Measurements from ENCODE around the gene LCP1.

Gene LCP1

DNA sequence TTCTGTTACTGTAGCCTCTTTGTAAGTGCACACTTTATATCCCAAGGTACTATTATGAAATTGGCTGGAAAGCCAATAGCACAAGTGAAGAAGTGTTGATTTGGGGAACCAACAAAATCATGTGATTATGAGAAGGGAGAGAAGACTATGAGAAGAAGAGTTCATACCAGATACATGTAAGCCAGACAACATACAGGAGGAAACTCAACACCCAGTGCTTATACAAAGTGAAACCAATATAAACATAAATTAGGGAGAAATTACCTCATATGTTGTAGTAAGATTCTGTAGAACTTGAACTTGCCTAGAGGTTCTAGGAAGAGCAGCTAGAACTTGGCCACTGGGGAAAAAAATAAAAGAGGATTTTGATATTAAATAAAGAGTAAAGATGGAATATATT lies 94.5 kb downstream of the LCP1 start:
- H3K4me3 ChIP-seq (replicated peaks in 1 of 2; ENCODE audit: low read depth in 2 of 2, low read length in 2 of 2), result no peak overlapping the region
- no peak for TF ChIP-seq CTCF (IDR thresholded peaks at IDR 0.05; ENCODE audit: low read depth, low read length)
- no peak for DNase-seq (ENCODE audit: low read depth in 2 of 2)

GRCh38 chr13:46086985-46087384 lies 95.0 kb downstream of the LCP1 start:
- H3K4me3 ChIP-seq (replicated peaks in 1 of 2; ENCODE audit: low read depth in 2 of 2, low read length in 2 of 2), result no peak overlapping the region
- no peak for TF ChIP-seq CTCF (IDR thresholded peaks at IDR 0.05; ENCODE audit: low read depth, low read length)
- DNase-seq (ENCODE audit: low read depth in 2 of 2), result no peak

DNA sequence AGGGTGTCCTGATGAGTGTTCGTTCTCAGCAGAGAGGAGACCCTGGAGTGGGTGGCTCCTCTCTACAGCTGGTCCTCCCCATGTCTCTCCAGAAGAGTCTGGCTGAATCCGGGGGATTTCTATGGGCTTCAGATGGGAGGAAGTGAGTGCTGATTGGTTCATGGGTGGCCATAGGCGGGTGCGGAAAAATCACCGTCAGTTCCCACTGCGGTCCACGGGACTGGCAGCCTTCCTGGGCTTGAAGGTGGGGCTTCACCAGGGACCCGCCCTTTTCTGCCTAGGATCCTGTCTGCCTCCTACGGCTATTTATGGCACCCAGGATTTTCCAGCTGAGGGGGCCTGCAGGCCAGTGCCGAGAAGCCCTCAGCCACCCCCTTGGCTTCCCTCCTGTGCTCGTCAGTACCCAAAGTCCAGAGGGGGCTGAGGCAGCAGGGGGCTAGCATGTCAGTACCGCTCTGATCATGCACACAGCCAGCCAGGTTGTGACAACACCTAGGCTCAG lies 95.5 kb downstream of the LCP1 start:
- no peak for DNase-seq (ENCODE audit: low read depth in 2 of 2)
- no peak for TF ChIP-seq CTCF (IDR thresholded peaks at IDR 0.05; ENCODE audit: low read depth, low read length)
- no peak overlapping the region for H3K4me3 ChIP-seq (replicated peaks in 1 of 2; ENCODE audit: low read depth in 2 of 2, low read length in 2 of 2)

GRCh38 chr13:46085737-46086136 lies 96.2 kb downstream of the LCP1 start:
- TF ChIP-seq CTCF (IDR thresholded peaks at IDR 0.05; ENCODE audit: low read depth, low read length), result no peak
- H3K4me3 ChIP-seq (replicated peaks in 1 of 2; ENCODE audit: low read depth in 2 of 2, low read length in 2 of 2), result no peak overlapping the region
- DNase-seq (ENCODE audit: low read depth in 2 of 2), result no peak

DNA sequence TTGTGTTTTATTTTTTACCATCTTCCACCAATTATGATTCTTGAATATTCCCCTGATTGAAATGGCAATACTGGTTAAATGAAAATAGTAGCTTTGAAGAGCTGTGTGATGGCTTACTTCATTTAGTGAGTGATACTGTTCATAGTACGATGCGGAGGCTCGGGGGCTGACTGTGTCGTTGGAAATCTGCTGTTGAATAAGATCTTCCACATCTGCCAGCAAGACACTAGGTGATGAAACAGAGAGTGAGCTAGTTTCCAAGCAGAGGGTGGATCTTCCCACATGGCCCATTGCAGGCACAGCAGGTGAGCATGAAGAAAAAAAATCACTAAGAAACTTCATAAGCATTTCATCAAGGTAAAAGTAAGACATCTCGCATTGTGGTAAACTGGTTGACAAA lies 99.7 kb downstream of the LCP1 start:
- TF ChIP-seq CTCF (IDR thresholded peaks at IDR 0.05; ENCODE audit: low read depth, low read length), result no peak
- no peak for DNase-seq (ENCODE audit: low read depth in 2 of 2)
- no peak overlapping the region for H3K4me3 ChIP-seq (replicated peaks in 1 of 2; ENCODE audit: low read depth in 2 of 2, low read length in 2 of 2)

GRCh38 chr13:46079770-46080169 lies 102.2 kb downstream of the LCP1 start:
- DNase-seq (ENCODE audit: low read depth in 2 of 2), result no peak
- TF ChIP-seq CTCF (IDR thresholded peaks at IDR 0.05; ENCODE audit: low read depth, low read length), result no peak
- no peak overlapping the region for H3K4me3 ChIP-seq (replicated peaks in 1 of 2; ENCODE audit: low read depth in 2 of 2, low read length in 2 of 2)

- no peak for DNase-seq (ENCODE audit: low read depth in 2 of 2)
- H3K4me3 ChIP-seq (replicated peaks in 1 of 2; ENCODE audit: low read depth in 2 of 2, low read length in 2 of 2), result no peak overlapping the region
- TF ChIP-seq CTCF (IDR thresholded peaks at IDR 0.05; ENCODE audit: low read depth, low read length), result no peak
Observed at GRCh38 chr13:46077265-46077664, 104.7 kb downstream of the LCP1 start.

All from cardiac fibroblast (primary cell).